Sigmoid colon (tissue), 3 donors: ENCODE measurements around the gene ASPSCR1.

Experiments used
- CTCF ChIP-seq, 4 experiments: fragments of 450-650 bp in 3 of 4; fragments of 200-600 bp in 1 of 4; IDR thresholded peaks; one replicate each; pipeline ENCODE4 v1.5.1; 2016 to 2019; ENCODE audit warnings: antibody characterized with exemption in 4 of 4, mild to moderate bottlenecking in 3 of 4, moderate library complexity in 2 of 4
- POLR2A ChIP-seq, 2 donors: fragments of 450-650 bp; IDR thresholded peaks; one replicate each; pipeline ENCODE4 v1.6.1; 2016; ENCODE audit warnings: antibody characterized with exemption in 2 of 2, mild to moderate bottlenecking in 2 of 2, moderate library complexity in 2 of 2

- no peak for TF ChIP-seq CTCF (IDR thresholded peaks at IDR 0.05)
- no peak for TF ChIP-seq POLR2A (IDR thresholded peaks at IDR 0.05)
These were observed 30.2 kb downstream of the ASPSCR1 start for GRCh38 chr17:82007495-82008257.
